SK-N-SH (cell line): ENCODE results near the gene CNKSR2. TPM values are rescaled to one million over a fixed set of nuclear protein-coding genes. Genes with fewer than 3 reads are reported as not detected.
A peak's percentile ranks its signal among the peaks of the same experiment; 100 is the strongest.

Experiments
- CTCF ChIA-PET: fragments of 300-600, 350-600 bp; formaldehyde crosslinking; extraction: SDS; loops from one replicate; lab custom pipeline; 2021; lab: Yijun Ruan, JAX
- POLR2A ChIA-PET: fragments of 350-600 bp; sonication (Branson Sonifier 250); formaldehyde crosslinking; extraction: SDS; loops from one replicate; lab custom pipeline; 2020; ENCODE audit warnings: antibody characterized with exemption, inconsistent platforms; lab: Yijun Ruan, JAX
- DNase-seq: peaks from one replicate; pipeline ENCODE4 v3.0.0; 2012
- H2AFZ ChIP-seq: fragments of 200-600 bp; sonication (generic); 2 replicates; pipeline ENCODE4 v1.8.1; 2016; ENCODE audit warnings: antibody characterized with exemption, mild to moderate bottlenecking, low read depth
- H3F3A ChIP-seq: fragments of 200-600 bp; sonication (generic); replicated peaks from 2 replicates; pipeline ENCODE3; 2016; ENCODE audit warnings: antibody characterized with exemption, mild to moderate bottlenecking; ENCODE audit not compliant: insufficient read depth
- H3K27ac ChIP-seq, 2 experiments: fragments of 200-500 bp in 1 of 2; fragments of 200-600 bp in 1 of 2; sonication (Bioruptor generic) in 1 of 2; sonication (generic), shearing (Covaris generic) in 1 of 2; 2 replicates each; pipeline versions ENCODE4 v1.5.1 to v1.6.1; 2014 to 2016; ENCODE audit warnings: low read depth in 2 of 2, inconsistent platforms in 1 of 2, low read length in 1 of 2, mild to moderate bottlenecking in 1 of 2, mixed read lengths in 1 of 2
- H3K27me3 ChIP-seq: fragments of 200-600 bp; sonication (generic), shearing (Covaris generic); 2 replicates; pipeline ENCODE4 v1.6.1; 2016; ENCODE audit warnings: mixed run types; ENCODE audit not compliant: insufficient read depth
- H3K36me3 ChIP-seq, 2 experiments: fragments of 200-500 bp in 1 of 2; fragments of 200-600 bp in 1 of 2; sonication (Bioruptor generic) in 1 of 2; sonication (generic) in 1 of 2; replicated peaks in 1 of 2; 2 replicates each; pipeline versions ENCODE3 to v1.5.1; 2014 to 2016; ENCODE audit warnings: low read length in 1 of 2, mild to moderate bottlenecking in 1 of 2; ENCODE audit not compliant: insufficient read depth in 2 of 2, control insufficient read depth in 1 of 2
- H3K4me1 ChIP-seq, 2 experiments: fragments of 200-500 bp in 1 of 2; fragments of 200-600 bp in 1 of 2; sonication (Bioruptor generic) in 1 of 2; sonication (generic), shearing (Covaris generic) in 1 of 2; 2 replicates each; pipeline versions ENCODE4 v1.5.1 to v1.6.1; 2014 to 2016; ENCODE audit warnings: low read depth in 1 of 2, low read length in 1 of 2, mixed run types in 1 of 2; ENCODE audit not compliant: insufficient read depth in 2 of 2, control insufficient read depth in 1 of 2
- H3K4me2 ChIP-seq: fragments of 200-600 bp; sonication (generic), shearing (Covaris generic); 2 replicates; pipeline ENCODE4 v1.6.1; 2017; ENCODE audit warnings: mixed run types
- H3K4me3 ChIP-seq, 2 experiments: fragments of 200-500 bp in 1 of 2; fragments of 200-600 bp in 1 of 2; sonication (Bioruptor generic) in 1 of 2; sonication (generic), shearing (Covaris generic) in 1 of 2; 2 replicates each; pipeline versions ENCODE4 v1.5.1 to v1.8.1; 2014 to 2016; ENCODE audit warnings: low read depth in 2 of 2, inconsistent platforms in 1 of 2, low read length in 1 of 2, mild to moderate bottlenecking in 1 of 2, mixed read lengths in 1 of 2, moderate library complexity in 1 of 2
- H3K79me2 ChIP-seq: fragments of 200-600 bp; sonication (generic); 2 replicates; pipeline ENCODE4 v1.8.1; 2017; ENCODE audit warnings: mild to moderate bottlenecking; ENCODE audit not compliant: insufficient read depth
- H3K9ac ChIP-seq: fragments of 200-600 bp; sonication (generic); 2 replicates; pipeline ENCODE4 v1.6.1; 2017; ENCODE audit warnings: mixed run types
- H3K9me2 ChIP-seq: fragments of 200-600 bp; sonication (generic); 2 replicates; pipeline ENCODE4 v1.6.1; 2017; ENCODE audit warnings: mixed run types
- H3K9me3 ChIP-seq: fragments of 200-600 bp; sonication (generic); 2 replicates; pipeline ENCODE4 v1.6.1; 2017; ENCODE audit warnings: mixed run types, mild to moderate bottlenecking, moderate library complexity
- H4K20me1 ChIP-seq: fragments of 200-600 bp; sonication (generic); 2 replicates; pipeline ENCODE4 v1.6.1; 2017; ENCODE audit warnings: mild to moderate bottlenecking, mixed run types; ENCODE audit not compliant: insufficient read depth
- CHD2 ChIP-seq: fragments of 150-350 bp; IDR thresholded peaks from 2 replicates; pipeline ENCODE4 v1.6.1; 2018; ENCODE audit warnings: low read length; ENCODE audit not compliant: partially characterized antibody
- ELF1 ChIP-seq: IDR thresholded peaks from 2 replicates; pipeline ENCODE4 v1.4.0; 2012
- FOSL2 ChIP-seq: IDR thresholded peaks from 2 replicates; pipeline ENCODE4 v1.4.0; 2012; ENCODE audit warnings: low read depth, mild to moderate bottlenecking, moderate library complexity, borderline replicate concordance
- FOXJ3 ChIP-seq: sonication (generic); formaldehyde crosslinking; IDR thresholded peaks from 2 replicates; pipeline ENCODE4 v1.5.1; 2020; ENCODE audit warnings: mild to moderate bottlenecking, missing genetic modification reagents
- FOXM1 ChIP-seq: IDR thresholded peaks from 2 replicates; pipeline ENCODE4 v1.4.0; 2012; ENCODE audit warnings: low read depth, mild to moderate bottlenecking
- NFIC ChIP-seq: IDR thresholded peaks from 2 replicates; pipeline ENCODE4 v1.4.0; 2012; ENCODE audit warnings: borderline replicate concordance
- NRF1 ChIP-seq: IDR thresholded peaks from 2 replicates; pipeline ENCODE4 v1.6.1; 2012; ENCODE audit warnings: low read depth, mild to moderate bottlenecking, low read length
- POLR2AphosphoS5 ChIP-seq: IDR thresholded peaks from 2 replicates; pipeline ENCODE4 v1.6.1; 2012; ENCODE audit warnings: low read depth, low read length
- RFX5 ChIP-seq: IDR thresholded peaks from 2 replicates; pipeline ENCODE4 v1.6.1; 2012; ENCODE audit warnings: mild to moderate bottlenecking, improper control_type of control experiment, low read length
- SMC3 ChIP-seq: IDR thresholded peaks from 2 replicates; pipeline ENCODE4 v1.6.1; 2012; ENCODE audit warnings: low read depth, low read length, improper control_type of control experiment
- USF2 ChIP-seq: fragments of 150-350 bp; IDR thresholded peaks from 2 replicates; pipeline ENCODE4 v1.6.1; 2017; ENCODE audit warnings: antibody characterized with exemption, low read length, low read depth, borderline replicate concordance
- ZBTB33 ChIP-seq: IDR thresholded peaks from 2 replicates; pipeline ENCODE4 v1.4.0; 2012; ENCODE audit warnings: low read depth, borderline replicate concordance
- WGBS: methylation state at CpG from one replicate; pipeline ENCODE4 v1.1.6; 2017; ENCODE audit warnings: low lambda C conversion rate; 5-methylcytosine and 5-hydroxymethylcytosine counted together
- polyA plus RNA-seq, 3 experiments: library from polyadenylated mRNA; depleted of rRNA; stranded (reverse); fragments of >200 nt; gene quantifications; 2 replicates each; pipeline ENCODE4 v1.2.3, GENCODE V29; 2012
- TF ChIP-seq, protein P1 (sequence below): fragments of 200-600 bp; sonication (generic); IDR thresholded peaks from 2 replicates; pipeline ENCODE4 v1.6.1; 2017; ENCODE audit warnings: antibody characterized with exemption, mild to moderate bottlenecking, moderate library complexity
- TF ChIP-seq, protein P2 (sequence below): IDR thresholded peaks from 2 replicates; pipeline ENCODE4 v1.4.0; 2012; ENCODE audit warnings: low read depth, borderline replicate concordance

Gene CNKSR2
- polyA plus RNA-seq (2012; rRNA removed): 0.03 and 0.08 TPM in 2 replicates
- 0.03 and 0.04 TPM in 2 replicates for polyA plus RNA-seq (2012; cell fraction: cytosol; rRNA removed)
- 0.11 and 0.14 TPM in 2 replicates for polyA plus RNA-seq (2012; cell fraction: nucleus; rRNA removed)

GRCh38 chrX:21374163-21374993, at the start of gene CNKSR2:
TSS of gene CNKSR2 (plus strand) at chrX:21374418. CDS start at chrX:21374898, 480 bp downstream.
- no peaks in the 10 kb centered on the region for H4K20me1 ChIP-seq
- 14% methylated on average over 15 of the region's 94 CpGs for WGBS
- H3K79me2 ChIP-seq: no peaks in the 10 kb centered on the region
- TF ChIP-seq, protein P1, sequence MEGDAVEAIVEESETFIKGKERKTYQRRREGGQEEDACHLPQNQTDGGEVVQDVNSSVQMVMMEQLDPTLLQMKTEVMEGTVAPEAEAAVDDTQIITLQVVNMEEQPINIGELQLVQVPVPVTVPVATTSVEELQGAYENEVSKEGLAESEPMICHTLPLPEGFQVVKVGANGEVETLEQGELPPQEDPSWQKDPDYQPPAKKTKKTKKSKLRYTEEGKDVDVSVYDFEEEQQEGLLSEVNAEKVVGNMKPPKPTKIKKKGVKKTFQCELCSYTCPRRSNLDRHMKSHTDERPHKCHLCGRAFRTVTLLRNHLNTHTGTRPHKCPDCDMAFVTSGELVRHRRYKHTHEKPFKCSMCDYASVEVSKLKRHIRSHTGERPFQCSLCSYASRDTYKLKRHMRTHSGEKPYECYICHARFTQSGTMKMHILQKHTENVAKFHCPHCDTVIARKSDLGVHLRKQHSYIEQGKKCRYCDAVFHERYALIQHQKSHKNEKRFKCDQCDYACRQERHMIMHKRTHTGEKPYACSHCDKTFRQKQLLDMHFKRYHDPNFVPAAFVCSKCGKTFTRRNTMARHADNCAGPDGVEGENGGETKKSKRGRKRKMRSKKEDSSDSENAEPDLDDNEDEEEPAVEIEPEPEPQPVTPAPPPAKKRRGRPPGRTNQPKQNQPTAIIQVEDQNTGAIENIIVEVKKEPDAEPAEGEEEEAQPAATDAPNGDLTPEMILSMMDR: no peak
- TF ChIP-seq NRF1 (peak; percentile 31; the same call in 1 of the 2 replicates), POLR2AphosphoS5 (no peak), FOXM1 (no peak), FOSL2 (no peak)
- TF ChIP-seq, all 33 proteins: peak for 1
- peak; percentile 87 for DNase-seq
- peak within 1 kb of the TSS; percentile 46; the same call in 1 of the 2 replicates for H2AFZ ChIP-seq
- no peaks in the 10 kb centered on the region for H3K9me2 ChIP-seq
- ChIA-PET POLR2A (no interaction called here), CTCF (interaction anchor here (1.0 to 1.4 kb wide), 3 partner anchors 9 to 847 kb away, joined by 3 to 4 read pairs (median 3); no protein-coding TSS in a partner anchor)
- H3K27me3 ChIP-seq: peaks cover 8% of the 10 kb centered on the region; the same call in 1 of the 2 replicates
- H3K27ac ChIP-seq: no peak within 1 kb of the TSS; a peak in 1 of 4 replicates
- peak within 1 kb of the TSS; percentile 40 to 53 for H3K4me3 ChIP-seq
- H3K4me2 ChIP-seq: peak within 1 kb of the TSS; percentile 77
- H3K9me3 ChIP-seq: no peaks in the 10 kb centered on the region
- no peaks in the 10 kb centered on the region; a peak in 1 of 4 replicates for H3K4me1 ChIP-seq
- no peaks in the 10 kb centered on the region for H3K36me3 ChIP-seq
- H3K9ac ChIP-seq: no peak within 1 kb of the TSS
- H3F3A ChIP-seq: no peaks in the 10 kb centered on the region

- 33% methylated on average over 4 of the region's 4 CpGs for WGBS
- no peaks in the 10 kb centered on the region for H3F3A ChIP-seq
- peaks cover 4% of the 10 kb centered on the region; the same call in 1 of the 2 replicates for H3K9me3 ChIP-seq
- no peak overlapping the region for H3K4me2 ChIP-seq
- H2AFZ ChIP-seq: no peak overlapping the region
- H3K27ac ChIP-seq: no peak overlapping the region
- ChIA-PET CTCF (no interaction called here), POLR2A (no interaction called here)
- H3K9me2 ChIP-seq: no peaks in the 10 kb centered on the region
- H4K20me1 ChIP-seq: no peaks in the 10 kb centered on the region
- no peaks in the 10 kb centered on the region for H3K27me3 ChIP-seq
- H3K4me1 ChIP-seq: no peaks in the 10 kb centered on the region
- no peaks in the 10 kb centered on the region for H3K36me3 ChIP-seq
- no peak overlapping the region for H3K9ac ChIP-seq
- H3K79me2 ChIP-seq: no peaks in the 10 kb centered on the region
- DNase-seq: no peak
- H3K4me3 ChIP-seq: no peak overlapping the region
- no peak for TF ChIP-seq NFIC
- TF ChIP-seq FOSL2: no peak
- no peak for TF ChIP-seq USF2
- no peak for TF ChIP-seq FOXJ3
- no peak for TF ChIP-seq ELF1
- no peak for TF ChIP-seq ZBTB33
- TF ChIP-seq NRF1: no peak
- TF ChIP-seq, protein P2, sequence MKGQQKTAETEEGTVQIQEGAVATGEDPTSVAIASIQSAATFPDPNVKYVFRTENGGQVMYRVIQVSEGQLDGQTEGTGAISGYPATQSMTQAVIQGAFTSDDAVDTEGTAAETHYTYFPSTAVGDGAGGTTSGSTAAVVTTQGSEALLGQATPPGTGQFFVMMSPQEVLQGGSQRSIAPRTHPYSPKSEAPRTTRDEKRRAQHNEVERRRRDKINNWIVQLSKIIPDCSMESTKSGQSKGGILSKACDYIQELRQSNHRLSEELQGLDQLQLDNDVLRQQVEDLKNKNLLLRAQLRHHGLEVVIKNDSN: no peak
- no peak for TF ChIP-seq RFX5
- TF ChIP-seq CHD2: no peak
- TF ChIP-seq, protein P1: no peak
- TF ChIP-seq SMC3: no peak
These were observed 19.5 kb upstream of the CNKSR2 start for GRCh38 chrX:21354725-21355124.
